Measurements from ENCODE around the gene WDFY3. TPM values are rescaled to one million over a fixed set of nuclear protein-coding genes. Genes with fewer than 3 reads are reported as not detected.

WDFY3 gene
- total and polyA plus RNA-seq, 4 donors: 7.5 to 229 (median 75.8) TPM

- DNase-seq: no peak
- no peak overlapping the region for H3K9ac ChIP-seq (ENCODE audit: insufficient read depth in 1 of 2, low read length in 2 of 2)
- H3K27ac ChIP-seq (ENCODE audit: low read depth in 1 of 2, low read length in 1 of 2): no peak overlapping the region
- 35 to 44% methylated on average over 1 of the region's 1 CpG for WGBS, 2 donors
- peaks cover 0 to 2% (median 0%) of the 10 kb centered on the region in 4 donors for H3K9me3 ChIP-seq (ENCODE audit: control insufficient read depth in 4 of 4, insufficient read depth in 3 of 4, low read length in 3 of 4)
- TF ChIP-seq CTCF (IDR thresholded peaks at IDR 0.05; ENCODE audit: control extremely low read depth, extremely low read depth): no peak
- ATAC-seq (ENCODE audit: insufficient read depth, low FRiP score): peak; percentile 80
- H3K36me3 ChIP-seq (ENCODE audit: control insufficient read depth in 4 of 4, insufficient read depth in 4 of 4, low read length in 4 of 4): peaks cover 10 to 66% (median 31%) of the 10 kb centered on the region in 4 donors
- H3K4me1 ChIP-seq (ENCODE audit: control insufficient read depth in 5 of 5, insufficient read depth in 5 of 5, low read length in 5 of 5): peaks cover 0 to 3% (median 0%) of the 10 kb centered on the region in 5 donors
- no peaks in the 10 kb centered on the region for H3K27me3 ChIP-seq (ENCODE audit: control insufficient read depth in 3 of 3, insufficient read depth in 3 of 3, low read length in 2 of 3)
- H3K4me3 ChIP-seq: no peak overlapping the region
Observed at GRCh38 chr4:84691170-84691691, 275.3 kb downstream of the WDFY3 start.

- 96 to 99% methylated on average over 7 of the region's 7 CpGs for whole genome bisulfite sequencing, 2 donors
- no peak for TF ChIP-seq CTCF (IDR thresholded peaks at IDR 0.05; ENCODE audit: control extremely low read depth, extremely low read depth)
- H3K36me3 ChIP-seq (ENCODE audit: control insufficient read depth in 4 of 4, insufficient read depth in 4 of 4, low read length in 4 of 4): peaks cover 7 to 61% (median 28%) of the 10 kb centered on the region in 4 donors
Observed at GRCh38 chr4:84690481-84690880, 276.0 kb downstream of the WDFY3 start.

GRCh38 chr4:84689197-84689596 is 277.3 kb downstream of the WDFY3 start:
- Histone ChIP-seq H3K9ac (ENCODE audit: insufficient read depth in 1 of 2, low read length in 2 of 2) (no peak overlapping the region), H3K36me3 (ENCODE audit: control insufficient read depth in 4 of 4, insufficient read depth in 4 of 4, low read length in 4 of 4) (peaks cover 7 to 61% (median 20%) of the 10 kb centered on the region in 4 donors), H3K4me1 (ENCODE audit: control insufficient read depth in 5 of 5, insufficient read depth in 5 of 5, low read length in 5 of 5) (peaks cover 0 to 3% (median 0%) of the 10 kb centered on the region in 5 donors), H3K9me3 (ENCODE audit: control insufficient read depth in 4 of 4, insufficient read depth in 3 of 4, low read length in 3 of 4) (peaks cover 0 to 2% (median 0%) of the 10 kb centered on the region in 4 donors), H3K4me3 (no peak overlapping the region), H3K27ac (ENCODE audit: low read depth in 1 of 2, low read length in 1 of 2) (no peak overlapping the region), H3K27me3 (ENCODE audit: control insufficient read depth in 3 of 3, insufficient read depth in 3 of 3, low read length in 2 of 3) (no peaks in the 10 kb centered on the region)
- ATAC-seq (ENCODE audit: insufficient read depth, low FRiP score): no peak
- DNase-seq: no peak
- no peak for TF ChIP-seq CTCF (IDR thresholded peaks at IDR 0.05; ENCODE audit: control extremely low read depth, extremely low read depth)

More at GRCh38 chr4:84690481-84690880, 276.0 kb downstream of the WDFY3 start:
- peaks cover 0 to 2% (median 0%) of the 10 kb centered on the region in 4 donors for H3K9me3 ChIP-seq (ENCODE audit: control insufficient read depth in 4 of 4, insufficient read depth in 3 of 4, low read length in 3 of 4)
- H3K27ac ChIP-seq (ENCODE audit: low read depth in 1 of 2, low read length in 1 of 2): no peak overlapping the region
- DNase-seq (no peak), ATAC-seq (ENCODE audit: insufficient read depth, low FRiP score) (no peak)
- H3K4me1 ChIP-seq (ENCODE audit: control insufficient read depth in 5 of 5, insufficient read depth in 5 of 5, low read length in 5 of 5): peaks cover 0 to 3% (median 0%) of the 10 kb centered on the region in 5 donors
- H3K4me3 ChIP-seq: no peak overlapping the region
- H3K9ac ChIP-seq (ENCODE audit: insufficient read depth in 1 of 2, low read length in 2 of 2): no peak overlapping the region
- no peaks in the 10 kb centered on the region for H3K27me3 ChIP-seq (ENCODE audit: control insufficient read depth in 3 of 3, insufficient read depth in 3 of 3, low read length in 2 of 3)

GRCh38 chr4:84688605-84689004 is 277.9 kb downstream of the WDFY3 start:
- 94 to 95% methylated on average over 5 of the region's 5 CpGs for WGBS, 2 donors

More at GRCh38 chr4:84688605-84689004, 277.9 kb downstream of the WDFY3 start:
- ATAC-seq (ENCODE audit: insufficient read depth, low FRiP score): no peak
- Histone ChIP-seq H3K9me3 (ENCODE audit: control insufficient read depth in 4 of 4, insufficient read depth in 3 of 4, low read length in 3 of 4) (peaks cover 0 to 2% (median 0%) of the 10 kb centered on the region in 4 donors), H3K36me3 (ENCODE audit: control insufficient read depth in 4 of 4, insufficient read depth in 4 of 4, low read length in 4 of 4) (peaks cover 9 to 64% (median 21%) of the 10 kb centered on the region in 4 donors), H3K27ac (ENCODE audit: low read depth in 1 of 2, low read length in 1 of 2) (no peak overlapping the region), H3K9ac (ENCODE audit: insufficient read depth in 1 of 2, low read length in 2 of 2) (no peak overlapping the region), H3K4me3 (no peak overlapping the region), H3K4me1 (ENCODE audit: control insufficient read depth in 5 of 5, insufficient read depth in 5 of 5, low read length in 5 of 5) (peaks cover 0 to 3% (median 0%) of the 10 kb centered on the region in 5 donors), H3K27me3 (ENCODE audit: control insufficient read depth in 3 of 3, insufficient read depth in 3 of 3, low read length in 2 of 3) (no peaks in the 10 kb centered on the region)
- TF ChIP-seq CTCF (IDR thresholded peaks at IDR 0.05; ENCODE audit: control extremely low read depth, extremely low read depth): no peak
- DNase-seq: no peak
